ENCODE results near the gene SPDYE4. TPM values are rescaled to one million over a fixed set of nuclear protein-coding genes. Genes with fewer than 3 reads are reported as not detected.

Gene SPDYE4
- total and polyA plus RNA-seq, 2 donors (not counting 1 experiment from before 2014, with no cell fraction given): not detected

DNA sequence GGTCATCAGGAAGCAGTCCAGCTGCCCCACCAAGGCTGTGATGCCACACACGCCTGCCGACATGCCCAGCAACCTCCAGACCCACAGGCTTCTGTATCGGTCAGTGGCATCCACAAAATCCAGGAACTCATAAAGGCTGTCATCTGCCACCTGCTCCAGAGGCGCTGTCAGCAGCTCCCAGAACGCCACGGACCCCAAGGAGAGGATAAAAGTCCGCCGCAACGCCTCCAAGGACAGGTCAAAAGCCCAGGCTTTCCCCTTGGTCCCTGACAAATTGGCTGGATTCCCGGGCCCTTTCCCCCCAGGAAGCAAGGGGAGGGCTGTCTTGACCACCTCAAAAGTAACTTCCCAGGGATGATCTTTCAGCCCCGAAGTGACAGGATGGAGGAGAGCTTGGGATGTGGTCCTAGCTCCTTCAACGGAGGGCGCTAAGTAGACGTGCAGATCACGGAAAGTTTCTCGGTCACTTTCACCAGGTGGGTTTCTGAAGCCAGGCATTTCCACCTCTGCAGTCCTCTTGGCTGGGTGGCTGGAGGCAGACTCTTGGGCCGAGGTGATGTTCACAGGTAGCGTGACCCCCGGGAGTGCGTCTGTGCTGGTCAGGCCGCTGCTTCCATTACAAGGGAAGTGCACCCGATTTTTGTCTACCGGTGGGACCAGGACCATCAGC is 40.0 kb upstream of the SPDYE4 start:
- H3K27ac ChIP-seq (ENCODE audit: low read length in 2 of 2): no peak overlapping the region
- H3K9me3 ChIP-seq (ENCODE audit: control extremely low read depth in 1 of 3, control insufficient read depth in 2 of 3, insufficient read depth in 1 of 3, low read length in 2 of 3): no peaks in the 10 kb centered on the region
- intact Hi-C loops (cut with micrococcal nuclease): no loop called here
- no peaks in the 10 kb centered on the region for H3K27me3 ChIP-seq (replicated peaks in 1 of 4; ENCODE audit: control extremely low read depth in 1 of 4, control insufficient read depth in 3 of 4, insufficient read depth in 4 of 4, low read length in 3 of 4)
- Mint-ChIP-seq H3K4me3 (no peak overlapping the region), H3K9me3 (ENCODE audit: insufficient read depth) (peaks cover 1% of the 10 kb centered on the region), H3K27ac (no peak overlapping the region), H3K27me3 (no peaks in the 10 kb centered on the region), H3K4me1 (peaks cover 16% of the 10 kb centered on the region)
- ATAC-seq (ENCODE audit: low read depth) (no peak), DNase-seq (no peak)
- no peak overlapping the region for H3K9ac ChIP-seq (ENCODE audit: low read length)
- no peak overlapping the region for H3K4me3 ChIP-seq (ENCODE audit: control extremely low read depth in 1 of 5, extremely low read depth in 1 of 5, insufficient read depth in 1 of 5, low read depth in 2 of 5, low read length in 4 of 5)
- no peak for TF ChIP-seq EZH2 (IDR thresholded peaks at IDR 0.05; ENCODE audit: borderline replicate concordance, insufficient read depth, low read depth, low read length, poor library complexity, severe bottlenecking)
- TF ChIP-seq, protein P1, sequence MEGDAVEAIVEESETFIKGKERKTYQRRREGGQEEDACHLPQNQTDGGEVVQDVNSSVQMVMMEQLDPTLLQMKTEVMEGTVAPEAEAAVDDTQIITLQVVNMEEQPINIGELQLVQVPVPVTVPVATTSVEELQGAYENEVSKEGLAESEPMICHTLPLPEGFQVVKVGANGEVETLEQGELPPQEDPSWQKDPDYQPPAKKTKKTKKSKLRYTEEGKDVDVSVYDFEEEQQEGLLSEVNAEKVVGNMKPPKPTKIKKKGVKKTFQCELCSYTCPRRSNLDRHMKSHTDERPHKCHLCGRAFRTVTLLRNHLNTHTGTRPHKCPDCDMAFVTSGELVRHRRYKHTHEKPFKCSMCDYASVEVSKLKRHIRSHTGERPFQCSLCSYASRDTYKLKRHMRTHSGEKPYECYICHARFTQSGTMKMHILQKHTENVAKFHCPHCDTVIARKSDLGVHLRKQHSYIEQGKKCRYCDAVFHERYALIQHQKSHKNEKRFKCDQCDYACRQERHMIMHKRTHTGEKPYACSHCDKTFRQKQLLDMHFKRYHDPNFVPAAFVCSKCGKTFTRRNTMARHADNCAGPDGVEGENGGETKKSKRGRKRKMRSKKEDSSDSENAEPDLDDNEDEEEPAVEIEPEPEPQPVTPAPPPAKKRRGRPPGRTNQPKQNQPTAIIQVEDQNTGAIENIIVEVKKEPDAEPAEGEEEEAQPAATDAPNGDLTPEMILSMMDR (IDR thresholded peaks at IDR 0.05): no peak
- CTCF ChIA-PET: interaction anchor here (0.7 to 5.1 kb wide), 9 partner anchors 13 to 389 kb away, joined by 3 to 56 read pairs (median 9); partner anchors contain the start of gene PIK3R5
- WGBS (ENCODE audit: insufficient coverage): 93% methylated on average over 22 of the region's 23 CpGs
- H4K20me1 ChIP-seq (ENCODE audit: control insufficient read depth, insufficient read depth, low read length, poor library complexity, severe bottlenecking): no peaks in the 10 kb centered on the region
- H3K36me3 ChIP-seq (replicated peaks in 1 of 2; ENCODE audit: control extremely low read depth in 1 of 2, control insufficient read depth in 1 of 2, extremely low read depth in 1 of 2, insufficient read depth in 2 of 2, low read length in 1 of 2): no peaks in the 10 kb centered on the region
- no peak overlapping the region for H3K4me2 ChIP-seq (replicated peaks; ENCODE audit: low read depth, low read length, poor library complexity, severe bottlenecking)
- POLR2A ChIA-PET: no interaction called here
- peaks cover 3 to 5% of the 10 kb centered on the region in 2 donors for H3K4me1 ChIP-seq (ENCODE audit: control insufficient read depth in 2 of 2, insufficient read depth in 2 of 2, low read length in 2 of 2)
- no peaks in the 10 kb centered on the region for H3K79me2 ChIP-seq (ENCODE audit: control insufficient read depth, insufficient read depth, low read length)
- no peak overlapping the region for H2AFZ ChIP-seq (ENCODE audit: insufficient read depth, low read depth, low read length, poor library complexity, severe bottlenecking)

DNA sequence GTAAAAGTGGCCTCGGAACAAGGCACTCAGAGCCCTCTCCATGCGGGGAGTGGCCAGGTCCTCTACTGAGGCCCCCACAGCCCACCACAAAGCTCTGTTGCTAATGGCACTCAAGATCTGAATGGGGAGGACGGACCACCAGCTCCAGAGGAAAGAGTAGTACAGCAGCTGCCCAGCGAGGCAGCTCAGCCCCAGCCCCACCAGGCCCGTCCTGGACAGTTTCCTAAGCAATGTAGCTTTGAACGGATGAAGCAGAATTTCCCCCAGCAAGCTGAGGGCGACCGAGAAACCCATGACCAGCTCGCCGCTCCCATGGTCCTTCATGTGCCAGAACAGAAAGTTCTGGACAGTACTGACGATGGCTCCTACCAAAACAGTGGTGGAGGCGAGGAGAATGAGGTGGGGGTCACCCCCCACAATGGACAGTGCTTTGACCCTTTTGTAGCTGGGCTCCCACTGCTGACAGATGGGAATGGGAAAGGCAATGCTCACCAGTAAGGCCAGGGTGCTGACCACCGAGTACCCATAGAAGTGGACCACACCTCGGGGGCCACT is 39.4 kb upstream of the SPDYE4 start:
- Histone ChIP-seq H3K27ac (ENCODE audit: low read length in 2 of 2) (no peak overlapping the region), H3K4me3 (ENCODE audit: control extremely low read depth in 1 of 5, extremely low read depth in 1 of 5, insufficient read depth in 1 of 5, low read depth in 2 of 5, low read length in 4 of 5) (no peak overlapping the region), H3K36me3 (replicated peaks in 1 of 2; ENCODE audit: control extremely low read depth in 1 of 2, control insufficient read depth in 1 of 2, extremely low read depth in 1 of 2, insufficient read depth in 2 of 2, low read length in 1 of 2) (no peaks in the 10 kb centered on the region), H3K9me3 (ENCODE audit: control extremely low read depth in 1 of 3, control insufficient read depth in 2 of 3, insufficient read depth in 1 of 3, low read length in 2 of 3) (no peaks in the 10 kb centered on the region), H3K4me1 (ENCODE audit: control insufficient read depth in 2 of 2, insufficient read depth in 2 of 2, low read length in 2 of 2) (peaks cover 3 to 5% of the 10 kb centered on the region in 2 donors), H3K4me2 (replicated peaks; ENCODE audit: low read depth, low read length, poor library complexity, severe bottlenecking) (no peak overlapping the region), H3K27me3 (replicated peaks in 1 of 4; ENCODE audit: control extremely low read depth in 1 of 4, control insufficient read depth in 3 of 4, insufficient read depth in 4 of 4, low read length in 3 of 4) (no peaks in the 10 kb centered on the region), H4K20me1 (ENCODE audit: control insufficient read depth, insufficient read depth, low read length, poor library complexity, severe bottlenecking) (no peaks in the 10 kb centered on the region), H2AFZ (ENCODE audit: insufficient read depth, low read depth, low read length, poor library complexity, severe bottlenecking) (no peak overlapping the region), H3K9ac (ENCODE audit: low read length) (no peak overlapping the region), H3K79me2 (ENCODE audit: control insufficient read depth, insufficient read depth, low read length) (no peaks in the 10 kb centered on the region)
- 95% methylated on average over 13 of the region's 14 CpGs for WGBS (ENCODE audit: insufficient coverage)
- ChIA-PET CTCF (interaction anchor here (0.7 to 5.1 kb wide), 8 partner anchors 12 to 388 kb away, joined by 3 to 56 read pairs (median 10); partner anchors contain the start of gene PIK3R5), POLR2A (no interaction called here)
- Mint-ChIP-seq H3K9me3 (ENCODE audit: insufficient read depth) (peaks cover 1% of the 10 kb centered on the region), H3K4me3 (no peak overlapping the region), H3K27ac (no peak overlapping the region), H3K4me1 (peaks cover 15% of the 10 kb centered on the region), H3K27me3 (no peaks in the 10 kb centered on the region)
- DNase-seq: no peak
- intact Hi-C loops (cut with micrococcal nuclease): no loop called here
- no peak for TF ChIP-seq EZH2 (IDR thresholded peaks at IDR 0.05; ENCODE audit: borderline replicate concordance, insufficient read depth, low read depth, low read length, poor library complexity, severe bottlenecking)
- TF ChIP-seq, protein P1 (IDR thresholded peaks at IDR 0.05): no peak
- ATAC-seq (ENCODE audit: low read depth): no peak
